GM23338 (cell line): Measurements from ENCODE around the gene FOXC2. TPM values are rescaled to one million over a fixed set of nuclear protein-coding genes. Genes with fewer than 3 reads are reported as not detected.

ENCODE experiments used
- ATAC-seq: fragments of 200-7000 bp; cut with Tn5 transposase; 3 replicates; pipeline ENCODE4 v1.9.1; 2020
- DNase-seq: peaks from one replicate; pipeline ENCODE4 v3.0.0-alpha.2; 2015; ENCODE audit warnings: low spot score
- H2AFZ ChIP-seq: fragments of 200-600 bp; sonication (generic); 2 replicates; pipeline ENCODE4 v1.8.0; 2016; ENCODE audit warnings: antibody characterized with exemption, mild to moderate bottlenecking, moderate library complexity
- H3F3A ChIP-seq: fragments of 200-600 bp; sonication (generic); replicated peaks from 2 replicates; pipeline ENCODE4 v1.8.0; 2017; ENCODE audit warnings: antibody characterized with exemption, mixed run types, low read depth
- H3K27ac ChIP-seq: fragments of 200-600 bp; sonication (generic); 2 replicates; pipeline ENCODE4 v1.6.1; 2016; ENCODE audit warnings: low read depth
- H3K27me3 ChIP-seq: fragments of 200-600 bp; sonication (generic); 2 replicates; pipeline ENCODE4 v1.8.0; 2016; ENCODE audit warnings: mild to moderate bottlenecking, mixed run types, moderate library complexity; ENCODE audit not compliant: insufficient read depth
- H3K36me3 ChIP-seq: fragments of 200-600 bp; sonication (generic); 2 replicates; pipeline ENCODE4 v1.8.0; 2016; ENCODE audit warnings: mild to moderate bottlenecking; ENCODE audit not compliant: insufficient read depth
- H3K4me1 ChIP-seq: fragments of 200-600 bp; sonication (generic); 2 replicates; pipeline ENCODE4 v1.8.0; 2016; ENCODE audit warnings: mild to moderate bottlenecking, moderate library complexity; ENCODE audit not compliant: insufficient read depth
- H3K4me2 ChIP-seq: fragments of 200-600 bp; sonication (generic); 2 replicates; pipeline ENCODE4 v1.7.1; 2017; ENCODE audit warnings: mixed run types
- H3K4me3 ChIP-seq: fragments of 200-600 bp; sonication (generic); 2 replicates; pipeline ENCODE4 v1.6.1; 2016; ENCODE audit warnings: mixed run types
- H3K79me2 ChIP-seq: fragments of 200-600 bp; sonication (generic); replicated peaks from 2 replicates; pipeline ENCODE4 v1.8.0; 2017; ENCODE audit warnings: mild to moderate bottlenecking; ENCODE audit not compliant: insufficient read depth
- H3K9me2 ChIP-seq: fragments of 200-600 bp; sonication (generic); 2 replicates; pipeline ENCODE4 v1.8.0; 2017; ENCODE audit not compliant: insufficient read depth
- H4K20me1 ChIP-seq: fragments of 200-600 bp; sonication (generic); replicated peaks from 2 replicates; pipeline ENCODE4 v1.8.0; 2017; ENCODE audit warnings: mild to moderate bottlenecking; ENCODE audit not compliant: insufficient read depth
- H3K27ac Mint-ChIP-seq: 2 replicates; pipeline ENCODE4 v1.8.0; 2020; ENCODE audit warnings: inconsistent platforms, mild to moderate bottlenecking, moderate library complexity, mixed read lengths
- H3K27me3 Mint-ChIP-seq: 3 replicates; pipeline ENCODE4 v1.8.0; 2022; ENCODE audit warnings: low read depth, mild to moderate bottlenecking, moderate library complexity, mixed read lengths, inconsistent platforms; ENCODE audit not compliant: insufficient read depth, poor library complexity
- H3K36me3 Mint-ChIP-seq: 3 replicates; pipeline ENCODE4 v1.8.0; 2021; ENCODE audit warnings: low read depth, mild to moderate bottlenecking, inconsistent platforms, moderate library complexity, mixed read lengths
- H3K4me1 Mint-ChIP-seq: 3 replicates; pipeline ENCODE4 v1.8.0; 2020; ENCODE audit warnings: mild to moderate bottlenecking, inconsistent platforms, mixed read lengths
- H3K4me3 Mint-ChIP-seq: 3 replicates; pipeline ENCODE4 v1.8.0; 2021; ENCODE audit warnings: moderate library complexity, mild to moderate bottlenecking, inconsistent platforms, mixed read lengths
- H3K9me3 Mint-ChIP-seq: 3 replicates; pipeline ENCODE4 v1.8.0; 2020; ENCODE audit warnings: moderate library complexity, mild to moderate bottlenecking, inconsistent platforms, mixed read lengths
- CREB1 ChIP-seq: fragments of 250-450 bp; sonication (Bioruptor Pico); IDR thresholded peaks from 2 replicates; pipeline ENCODE4 v1.5.0; 2020; ENCODE audit warnings: low read depth, mild to moderate bottlenecking, moderate library complexity
- CTCF ChIP-seq, 2 experiments: fragments of 200-600 bp in 1 of 2; sonication (generic) in 1 of 2; conservative IDR thresholded peaks; 2 replicates each; pipeline versions ENCODE4 v1.5.1 to v1.6.1; 2016 to 2017; ENCODE audit warnings: antibody characterized with exemption in 2 of 2, low read depth in 2 of 2, mild to moderate bottlenecking in 2 of 2, moderate library complexity in 1 of 2
- EZH2 ChIP-seq: fragments of 200-600 bp; sonication (generic); IDR thresholded peaks from one replicate; pipeline ENCODE4 v1.8.0; 2017; ENCODE audit warnings: antibody characterized with exemption, mild to moderate bottlenecking, low read depth; ENCODE audit not compliant: unreplicated experiment
- NANOG ChIP-seq: IDR thresholded peaks from 2 replicates; pipeline ENCODE4 v1.6.1; 2016; ENCODE audit warnings: antibody characterized with exemption, borderline replicate concordance
- REST ChIP-seq: IDR thresholded peaks from one replicate; pipeline ENCODE4 v1.6.1; 2018; ENCODE audit warnings: antibody characterized with exemption; ENCODE audit not compliant: unreplicated experiment
- ZNF114 ChIP-seq: fragments of 250-450 bp; sonication (Bioruptor Pico); IDR thresholded peaks from 2 replicates; pipeline ENCODE4 v1.5.0; 2020; ENCODE audit warnings: mild to moderate bottlenecking, moderate library complexity
- ZNF331 ChIP-seq: fragments of 250-450 bp; sonication (Bioruptor Pico); IDR thresholded peaks from 2 replicates; pipeline ENCODE4 v1.5.0; 2020; ENCODE audit warnings: low read depth, mild to moderate bottlenecking, moderate library complexity
- ZNF462 ChIP-seq: fragments of 250-450 bp; sonication (Bioruptor Pico); IDR thresholded peaks from 2 replicates; pipeline ENCODE4 v1.5.0; 2020; ENCODE audit warnings: mild to moderate bottlenecking, moderate library complexity
- polyA plus RNA-seq: library from polyadenylated mRNA; unstranded; fragments of >200 nt; fragmentation: Nextera tagmentation; extraction: Ambion mirVana; gene quantifications from 2 replicates; pipeline ENCODE4 v1.2.1, GENCODE V29; 2016
- total RNA-seq: library from RNA; depleted of rRNA; stranded (reverse); fragments of >200 nt; shearing (Covaris generic); gene quantifications from 2 replicates; pipeline ENCODE4 v1.2.3, GENCODE V29; 2014

Gene FOXC2
- total and polyA plus RNA-seq, 2 experiments from 2014 or later = 0.16 TPM; not detected in 1

- TF ChIP-seq ZNF462 (CRISPR knock-in tag) = no peak
These were observed 31.6 kb upstream of the FOXC2 start (continued) for GRCh38 chr16:86534779-86535615.

- TF ChIP-seq REST (no peak), ZNF114 (no peak), ZNF331 (CRISPR knock-in tag) (no peak), NANOG (no peak), CREB1 (CRISPR knock-in tag) (no peak), EZH2 (no peak), CTCF (conservative IDR thresholded peaks at IDR 0.05; ENCODE audit: low read depth in 2 of 2) (no peak)
- no peaks in the 10 kb centered on the region for H3K4me1 ChIP-seq
- no peaks in the 10 kb centered on the region for H3K27me3 ChIP-seq
- H4K20me1 ChIP-seq = no peaks in the 10 kb centered on the region
- H3K4me3 ChIP-seq = no peak overlapping the region
- H3K36me3 Mint-ChIP-seq = peaks cover 10% of the 10 kb centered on the region; the same call in 2 of the 3 replicates
- no peaks in the 10 kb centered on the region; the same call in 1 of the 2 replicates for H3K36me3 ChIP-seq
- H3K9me2 ChIP-seq = no peaks in the 10 kb centered on the region
- ATAC-seq (no peak), DNase-seq (no peak)
- no peak overlapping the region for H3K4me3 Mint-ChIP-seq
- no peaks in the 10 kb centered on the region for H3F3A ChIP-seq
- H3K27ac Mint-ChIP-seq = no peak overlapping the region
- H3K4me1 Mint-ChIP-seq = no peaks in the 10 kb centered on the region
- no peak overlapping the region for H2AFZ ChIP-seq
- H3K79me2 ChIP-seq = no peaks in the 10 kb centered on the region
- H3K9me3 Mint-ChIP-seq = no peaks in the 10 kb centered on the region
- no peak overlapping the region for H3K27ac ChIP-seq
- H3K27me3 Mint-ChIP-seq = peaks cover 3% of the 10 kb centered on the region
- no peak overlapping the region for H3K4me2 ChIP-seq
These were observed 30.0 kb upstream of the FOXC2 start for GRCh38 chr16:86536621-86537020.
